Endothelial cell of umbilical vein (primary cell): ENCODE results near the gene CNST. TPM values are rescaled to one million over a fixed set of nuclear protein-coding genes. Genes with fewer than 3 reads are reported as not detected.

Experiments
- BruUV-seq: library from RNA; stranded (reverse); fragments of 400-500 nt; replicated peaks from 2 replicates; lab custom pipeline; 2021; lab: Mats Ljungman, UMichigan
- CTCF ChIA-PET: fragments of 300-600, 350-600 bp; sonication (Branson Sonifier 250); formaldehyde crosslinking; loops from one replicate; lab custom pipeline; 2021; ENCODE audit warnings: antibody characterized with exemption, inconsistent platforms; lab: Charles Lee
- POLR2A ChIA-PET: fragments of 300-600, 350-600 bp; sonication (Branson Sonifier 250); formaldehyde crosslinking; loops from one replicate; lab custom pipeline; 2021; ENCODE audit warnings: antibody characterized with exemption, inconsistent platforms; lab: Charles Lee
- DNase-seq: peaks from one replicate; pipeline ENCODE4 v3.0.0-alpha.2; 2011; ENCODE audit warnings: low read depth, low spot score
- FAIRE-seq: peaks from 2 replicates; lab custom pipeline; 2011; peaks lifted over from hg19 to GRCh38; lab: Jason Lieb, UNC
- H2AFZ ChIP-seq: 2 replicates; pipeline ENCODE4 v1.6.0; 2012; ENCODE audit warnings: low read depth, low read length, control low read depth, inconsistent platforms
- H3K27ac ChIP-seq: 2 replicates; pipeline ENCODE4 v1.5.1; 2011; ENCODE audit warnings: low read depth, mild to moderate bottlenecking, control low read depth, low read length, moderate library complexity; ENCODE audit not compliant: insufficient read depth
- H3K27me3 ChIP-seq, 2 experiments: 2 replicates each; pipeline versions ENCODE4 v1.6.0 to v1.6.1; 2011; ENCODE audit warnings: low read length in 2 of 2, mixed read lengths in 1 of 2; ENCODE audit not compliant: control insufficient read depth in 2 of 2, insufficient read depth in 2 of 2
- H3K36me3 ChIP-seq, 2 experiments: 2 replicates in 1 of 2; 3 replicates in 1 of 2; pipeline ENCODE4 v1.5.1; 2011; ENCODE audit warnings: low read length in 2 of 2, mild to moderate bottlenecking in 1 of 2, moderate library complexity in 1 of 2; ENCODE audit not compliant: control insufficient read depth in 2 of 2, insufficient read depth in 2 of 2; ENCODE audit errors: extremely low read depth in 1 of 2
- H3K4me1 ChIP-seq: 3 replicates; pipeline ENCODE4 v1.5.1; 2011; ENCODE audit warnings: mild to moderate bottlenecking, low read length; ENCODE audit not compliant: control insufficient read depth, insufficient read depth; ENCODE audit errors: extremely low read depth
- H3K4me2 ChIP-seq: 2 replicates; pipeline ENCODE4 v1.6.1; 2011; ENCODE audit warnings: low read length, control low read depth, mixed read lengths; ENCODE audit not compliant: insufficient read depth
- H3K4me3 ChIP-seq, 3 experiments: fragments of 200-600 bp in 1 of 3; sonication (generic), shearing (Covaris generic) in 1 of 3; replicated peaks in 1 of 3; 2 replicates each; pipeline ENCODE4 v1.5.1; 2011 to 2016; ENCODE audit warnings: control low read depth in 3 of 3, low read length in 3 of 3, mild to moderate bottlenecking in 2 of 3, inconsistent platforms in 1 of 3, low read depth in 1 of 3, moderate library complexity in 1 of 3; ENCODE audit not compliant: insufficient read depth in 1 of 3
- H3K79me2 ChIP-seq: 2 replicates; pipeline ENCODE4 v1.6.0; 2012; ENCODE audit warnings: low read length, inconsistent platforms; ENCODE audit not compliant: control insufficient read depth, insufficient read depth
- H3K9ac ChIP-seq: replicated peaks from 2 replicates; pipeline ENCODE3; 2011; ENCODE audit warnings: low read length, control low read depth; ENCODE audit not compliant: insufficient read depth; ENCODE audit errors: extremely low read depth
- H3K9me1 ChIP-seq: replicated peaks from 3 replicates; pipeline ENCODE4 v1.6.0; 2011; ENCODE audit warnings: mild to moderate bottlenecking, low read length; ENCODE audit not compliant: control insufficient read depth, insufficient read depth; ENCODE audit errors: extremely low read depth
- H3K9me3 ChIP-seq: replicated peaks from 2 replicates; pipeline ENCODE4 v1.5.1; 2012; ENCODE audit warnings: low read length, inconsistent platforms; ENCODE audit not compliant: control insufficient read depth, insufficient read depth
- H4K20me1 ChIP-seq: replicated peaks from 2 replicates; pipeline ENCODE3; 2011; ENCODE audit warnings: mild to moderate bottlenecking, low read length; ENCODE audit not compliant: control insufficient read depth, insufficient read depth; ENCODE audit errors: extremely low read depth
- EZH2 ChIP-seq: IDR thresholded peaks from 2 replicates; pipeline ENCODE4 v1.6.1; 2012; ENCODE audit warnings: borderline replicate concordance, low read depth, mild to moderate bottlenecking, moderate library complexity, low read length, inconsistent platforms; ENCODE audit not compliant: severe bottlenecking
- GATA2 ChIP-seq: IDR thresholded peaks from 2 replicates; pipeline ENCODE4 v1.7.0; 2011; ENCODE audit warnings: low read depth, mild to moderate bottlenecking, moderate library complexity, mixed read lengths, low read length; ENCODE audit not compliant: insufficient read length, insufficient read depth
- MYC ChIP-seq: IDR thresholded peaks from one replicate; pipeline ENCODE4 v1.6.1; 2011; ENCODE audit warnings: mild to moderate bottlenecking, low read depth, low read length
- dilution Hi-C: fragments of 300-500 bp; cut with MboI; formaldehyde crosslinking; loops from one replicate; pipeline ENCODE4 v1.15.0; 2019; ENCODE audit warnings: low sequenced_read_pairs; ENCODE audit not compliant: extremely low pct_ligation_motif_present
- intact Hi-C: fragments of 100-400 bp; cut with micrococcal nuclease; formaldehyde crosslinking; loops from one replicate; pipeline ENCODE4 v1.10.0; 2022
- polyA plus RNA-seq, 4 experiments: library from polyadenylated mRNA; depleted of rRNA in 3 of 4; stranded (reverse) in 3 of 4; unstranded in 1 of 4; fragments of >200 nt; gene quantifications; 2 replicates each; pipeline versions ENCODE4 v1.2.1 to v1.2.3, GENCODE V29; 2011 to 2012; ENCODE audit warnings: missing spikeins in 1 of 4
- total RNA-seq: library from RNA; stranded (reverse); gene quantifications from 2 replicates; pipeline ENCODE4 v1.2.3, GENCODE V29; 2021

CNST gene
- total and polyA plus RNA-seq, 2 donors (not counting 3 experiments of a cell fraction or from before 2014, with no cell fraction given), result 6.3 to 18.1 TPM

GRCh38 chr1:246564839-246565750 lies 1.2 kb upstream of the CNST start:
- FAIRE-seq (no peak), DNase-seq (no peak)
- H3K27me3 ChIP-seq, result no peaks in the 10 kb centered on the region
- POLR2A ChIA-PET, result interaction anchor here (1.3 kb wide), 1 partner anchor 44 kb away, joined by 5 read pairs; no protein-coding TSS in a partner anchor
- TF ChIP-seq MYC (no peak), GATA2 (peak; percentile 52)
- H3K27ac ChIP-seq, result peak overlapping the region; percentile 79
- peaks cover 50% of the 10 kb centered on the region for H3K79me2 ChIP-seq
- intact Hi-C loops (loop anchor here (5.0 to 10.0 kb wide), 3 partner anchors 80 to 1473 kb away; no protein-coding TSS in a partner anchor), dilution Hi-C loops (no loop called here)
- H3K9me1 ChIP-seq, result no peaks in the 10 kb centered on the region
- H3K4me3 ChIP-seq, result peak overlapping the region; percentile 61 to 91 (median 90)
- H3K4me2 ChIP-seq, result peak overlapping the region; percentile 69
- H2AFZ ChIP-seq, result peak overlapping the region; percentile 50
- CTCF ChIA-PET, result interaction anchor here (0.6 to 3.0 kb wide), 6 partner anchors 22 to 192 kb away, joined by 3 to 14 read pairs (median 8); no protein-coding TSS in a partner anchor
- peaks cover 0 to under 1% of the 10 kb centered on the region in 2 experiments for H3K36me3 ChIP-seq
- no peaks in the 10 kb centered on the region for H4K20me1 ChIP-seq
- no peaks in the 10 kb centered on the region for H3K9me3 ChIP-seq
- H3K4me1 ChIP-seq, result peaks cover 35% of the 10 kb centered on the region
- BruUV-seq, result no TSS peak
- H3K9ac ChIP-seq, result peak overlapping the region; percentile 81

- POLR2A ChIA-PET, result interaction anchor here (1.3 kb wide), 1 partner anchor 43 kb away, joined by 5 read pairs; no protein-coding TSS in a partner anchor
- no peak for FAIRE-seq
- Histone ChIP-seq H3K9ac (peak overlapping the region; percentile 81), H3K4me1 (peaks cover 41% of the 10 kb centered on the region), H3K27me3 (no peaks in the 10 kb centered on the region), H3K9me3 (no peaks in the 10 kb centered on the region), H3K79me2 (peaks cover 54% of the 10 kb centered on the region), H2AFZ (peak overlapping the region; percentile 50), H3K4me2 (peak overlapping the region; percentile 69), H4K20me1 (no peaks in the 10 kb centered on the region), H3K36me3 (no peaks in the 10 kb centered on the region), H3K4me3 (peak overlapping the region; percentile 61 to 91 (median 90)), H3K27ac (peak overlapping the region; percentile 79), H3K9me1 (no peaks in the 10 kb centered on the region)
- dilution Hi-C loops, result no loop called here
- CTCF ChIA-PET, result interaction anchor here (0.6 to 3.0 kb wide), 6 partner anchors 21 to 191 kb away, joined by 3 to 14 read pairs (median 8); no protein-coding TSS in a partner anchor
- intact Hi-C loops, result loop anchor here (1.0 to 10.0 kb wide), 7 partner anchors 44 to 1473 kb away; partner anchors contain the start of gene SMYD3
- DNase-seq, result no peak
- BruUV-seq, result TSS peak; percentile 35
- TF ChIP-seq EZH2, result no peak
Observed at GRCh38 chr1:246565751-246566127, 517 bp upstream of the CNST start.
